GM12878 (cell line): Measurements from ENCODE around the gene ABCA13. TPM values are rescaled to one million over a fixed set of nuclear protein-coding genes. Genes with fewer than 3 reads are reported as not detected.

Experiments used
- ATAC-seq: fragments of 200-7000 bp; cut with Tn5 transposase; 3 replicates; pipeline ENCODE4 v1.9.1; 2020; ENCODE audit warnings: mild to moderate bottlenecking, moderate library complexity
- BruUV-seq: library from RNA; stranded (reverse); fragments of 400-500 nt; replicated peaks from 2 replicates; lab custom pipeline; 2021; lab: Mats Ljungman, UMichigan
- CTCF ChIA-PET: fragments of 300-600 bp; sonication (Branson Sonifier 250); formaldehyde crosslinking; extraction: SDS; loops from one replicate; lab custom pipeline; 2021; ENCODE audit warnings: inconsistent platforms; lab: Yijun Ruan, JAX
- POLR2A ChIA-PET: fragments of 350-600 bp; formaldehyde crosslinking; extraction: SDS; loops from one replicate; lab custom pipeline; 2021; ENCODE audit warnings: inconsistent platforms; lab: Charles Lee
- RAD21 ChIA-PET: fragments of 300-600 bp; sonication (Branson Sonifier 250); formaldehyde crosslinking; loops from one replicate; lab custom pipeline; 2023; ENCODE audit warnings: antibody characterized with exemption; ENCODE audit not compliant: unreplicated experiment; lab: Charles Lee
- SMC1A ChIA-PET: fragments of 300-600 bp; sonication (Branson Sonifier 250); formaldehyde crosslinking; loops from one replicate; lab custom pipeline; 2023; ENCODE audit not compliant: unreplicated experiment, uncharacterized antibody; lab: Charles Lee
- DNase-seq: peaks from one replicate; pipeline ENCODE4 v3.0.0-alpha.2; 2011; ENCODE audit warnings: low read depth, low spot score
- FAIRE-seq: peaks from 3 replicates; lab custom pipeline; 2011; peaks lifted over from hg19 to GRCh38; lab: Jason Lieb, UNC
- H2AFZ ChIP-seq: 2 replicates; pipeline ENCODE4 v1.6.0; 2011; ENCODE audit warnings: low read depth, low read length, control low read depth; ENCODE audit not compliant: control insufficient read depth
- H3K27ac ChIP-seq: 2 replicates; pipeline ENCODE4 v1.5.1; 2011; ENCODE audit warnings: control low read depth; ENCODE audit not compliant: control insufficient read depth, insufficient read depth
- H3K27me3 ChIP-seq, 2 experiments: replicated peaks in 1 of 2; 2 replicates each; pipeline versions ENCODE4 v1.6.0 to v1.6.1; 2011; ENCODE audit warnings: low read length in 1 of 2; ENCODE audit not compliant: control insufficient read depth in 2 of 2, insufficient read depth in 2 of 2
- H3K36me3 ChIP-seq, 2 experiments: 2 replicates each; pipeline ENCODE4 v1.5.1; 2011; ENCODE audit warnings: low read length in 1 of 2; ENCODE audit not compliant: control insufficient read depth in 2 of 2, insufficient read depth in 2 of 2
- H3K4me1 ChIP-seq: 2 replicates; pipeline ENCODE4 v1.6.1; 2011; ENCODE audit warnings: mild to moderate bottlenecking, low read length, moderate library complexity, mixed read lengths; ENCODE audit not compliant: control insufficient read depth, insufficient read depth
- H3K4me2 ChIP-seq: 2 replicates; pipeline ENCODE4 v1.6.0; 2011; ENCODE audit warnings: control low read depth; ENCODE audit not compliant: control insufficient read depth, insufficient read depth
- H3K4me3 ChIP-seq: fragments of 200-600 bp; sonication (generic); 2 replicates; pipeline ENCODE4 v1.5.1; 2016
- H3K79me2 ChIP-seq: 2 replicates; pipeline ENCODE4 v1.6.0; 2011; ENCODE audit warnings: low read length; ENCODE audit not compliant: control insufficient read depth, insufficient read depth
- H3K9ac ChIP-seq: 2 replicates; pipeline ENCODE4 v1.8.0; 2011; ENCODE audit warnings: low read length, control low read depth, mixed read lengths; ENCODE audit not compliant: control insufficient read depth, insufficient read depth
- H3K9me3 ChIP-seq: replicated peaks from 3 replicates; pipeline ENCODE4 v1.5.1; 2011; ENCODE audit warnings: mild to moderate bottlenecking, low read length; ENCODE audit not compliant: control insufficient read depth, insufficient read depth
- H4K20me1 ChIP-seq: 2 replicates; pipeline ENCODE4 v1.6.0; 2011; ENCODE audit not compliant: control insufficient read depth, insufficient read depth
- EED ChIP-seq: sonication (generic); IDR thresholded peaks from 2 replicates; pipeline ENCODE4 v1.6.1; 2016; ENCODE audit warnings: antibody characterized with exemption, low read depth
- FOXK2 ChIP-seq: fragments of 450-650 bp; IDR thresholded peaks from 2 replicates; pipeline ENCODE4 v1.6.1; 2017; ENCODE audit warnings: mild to moderate bottlenecking, moderate library complexity
- HDGF ChIP-seq: fragments of 450-650 bp; IDR thresholded peaks from 2 replicates; pipeline ENCODE4 v1.6.1; 2016; ENCODE audit warnings: antibody characterized with exemption
- LARP7 ChIP-seq: fragments of 450-650 bp; IDR thresholded peaks from 2 replicates; pipeline ENCODE4 v1.6.1; 2017; ENCODE audit warnings: mild to moderate bottlenecking
- NFYA ChIP-seq: IDR thresholded peaks from 2 replicates; pipeline ENCODE4 v1.6.1; 2011; ENCODE audit warnings: low read depth, mild to moderate bottlenecking, low read length, improper control_type of control experiment, borderline replicate concordance
- NRF1 ChIP-seq: conservative IDR thresholded peaks from 2 replicates; pipeline ENCODE4 v1.6.1; 2011; ENCODE audit warnings: mild to moderate bottlenecking, low read depth, low read length, improper control_type of control experiment
- RELA ChIP-seq: fragments of 450-650 bp; IDR thresholded peaks from 2 replicates; pipeline ENCODE4 v1.8.0; 2014; ENCODE audit warnings: borderline replicate concordance; ENCODE audit not compliant: partially characterized antibody
- SIN3A ChIP-seq: IDR thresholded peaks from 2 replicates; pipeline ENCODE4 v1.6.1; 2012; ENCODE audit warnings: low read depth, low read length, improper control_type of control experiment
- STAT1 ChIP-seq: fragments of 450-650 bp; conservative IDR thresholded peaks from 2 replicates; pipeline ENCODE4 v1.6.1; 2014; ENCODE audit warnings: antibody characterized with exemption, mild to moderate bottlenecking
- ZNF24 ChIP-seq: fragments of 450-650 bp; IDR thresholded peaks from 2 replicates; pipeline ENCODE4 v1.6.1; 2017; ENCODE audit warnings: antibody characterized with exemption, mild to moderate bottlenecking
- WGBS: methylation state at CpG from one replicate; pipeline ENCODE4 v1.1.6; 2016; ENCODE audit warnings: low lambda C conversion rate; ENCODE audit not compliant: insufficient replicate concordance, insufficient coverage; ENCODE audit errors: missing lambda C conversion rate; 5-methylcytosine and 5-hydroxymethylcytosine counted together
- in situ Hi-C: fragments of 300-500 bp; cut with MboI; formaldehyde crosslinking; loops from 9 replicates; pipeline ENCODE4 v1.14.3; 2018; ENCODE audit warnings: mixed read lengths
- intact Hi-C: fragments of 100-400 bp; cut with micrococcal nuclease; formaldehyde crosslinking; loops from one replicate; pipeline ENCODE4 v1.14.2; 2022; ENCODE audit not compliant: unreplicated experiment
- polyA plus RNA-seq, 11 experiments: library from polyadenylated mRNA; depleted of rRNA in 4 of 11; unstranded in 6 of 11; stranded (reverse) in 5 of 11; fragments of >200 nt; fragmentation: Nextera tagmentation in 4 of 11; fragmentation: Illumina TruSeq in 1 of 11; extraction: Ambion mirVana in 4 of 11; extraction: Trizol in 1 of 11; gene quantifications; 1 replicate in 1 of 11; 2 replicates in 10 of 11; pipeline versions ENCODE4 v1.2.1 to v1.2.3, GENCODE V29; 2011 to 2016; ENCODE audit warnings: inconsistent platforms in 2 of 11, missing spikeins in 2 of 11, low read depth in 1 of 11
- total RNA-seq, 4 experiments: library from RNA; depleted of rRNA in 3 of 4; stranded (reverse); fragments of >200 nt in 3 of 4; fragmentation: Illumina TruSeq in 1 of 4; extraction: Trizol in 1 of 4; gene quantifications; 2 replicates each; pipeline versions ENCODE4 v1.2.1 to v1.2.3, GENCODE V29; 2013 to 2021
- TF ChIP-seq, protein P1 (sequence below): IDR thresholded peaks from 2 replicates; pipeline ENCODE4 v1.6.1; 2012; ENCODE audit warnings: low read depth, low read length, improper control_type of control experiment
- TF ChIP-seq, protein P2 (sequence below): fragments of 450-650 bp; IDR thresholded peaks from 2 replicates; pipeline ENCODE4 v1.6.1; 2017; ENCODE audit warnings: low read depth, mild to moderate bottlenecking, moderate library complexity
- TF ChIP-seq, protein P3 (sequence below): IDR thresholded peaks from 2 replicates; pipeline ENCODE4 v1.6.1; 2011; ENCODE audit warnings: borderline replicate concordance, low read depth, mild to moderate bottlenecking, moderate library complexity, mixed read lengths, low read length; ENCODE audit not compliant: insufficient read depth; ENCODE audit errors: extremely low read length
- TF ChIP-seq, protein P4 (sequence below): fragments of 450-650 bp; conservative IDR thresholded peaks from 2 replicates; pipeline ENCODE4 v1.6.1; 2017; ENCODE audit warnings: mild to moderate bottlenecking, moderate library complexity

Gene ABCA13
- total and polyA plus RNA-seq, 10 of the 15 experiments (the other 5 are each of a cell fraction or from before 2014, with no cell fraction given): under 0.01 to 0.98 (median 0.04) TPM; not detected in 2

DNA sequence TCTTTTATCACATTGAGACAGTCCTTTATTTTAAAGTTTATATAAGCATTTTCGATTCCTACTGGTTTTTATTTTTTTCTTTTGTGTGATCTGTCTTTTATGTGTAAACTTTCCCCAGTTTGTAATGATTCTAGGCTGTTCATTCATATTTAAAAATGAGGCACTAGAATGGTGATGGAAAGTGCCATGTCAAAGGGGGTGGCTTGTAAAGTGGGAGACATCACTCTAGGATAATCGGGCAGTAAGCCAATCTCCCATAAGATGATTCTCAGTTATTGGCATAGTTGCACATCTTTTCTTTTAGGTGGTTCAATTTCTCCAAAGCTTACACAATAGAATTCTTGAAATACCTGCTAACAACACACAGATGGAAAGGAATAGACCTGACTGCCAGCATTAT is 90.4 kb downstream of the ABCA13 start (continued):
- TF ChIP-seq STAT1 (no peak), EED (no peak), FOXK2 (no peak), HDGF (no peak)
- TF ChIP-seq, protein P1, sequence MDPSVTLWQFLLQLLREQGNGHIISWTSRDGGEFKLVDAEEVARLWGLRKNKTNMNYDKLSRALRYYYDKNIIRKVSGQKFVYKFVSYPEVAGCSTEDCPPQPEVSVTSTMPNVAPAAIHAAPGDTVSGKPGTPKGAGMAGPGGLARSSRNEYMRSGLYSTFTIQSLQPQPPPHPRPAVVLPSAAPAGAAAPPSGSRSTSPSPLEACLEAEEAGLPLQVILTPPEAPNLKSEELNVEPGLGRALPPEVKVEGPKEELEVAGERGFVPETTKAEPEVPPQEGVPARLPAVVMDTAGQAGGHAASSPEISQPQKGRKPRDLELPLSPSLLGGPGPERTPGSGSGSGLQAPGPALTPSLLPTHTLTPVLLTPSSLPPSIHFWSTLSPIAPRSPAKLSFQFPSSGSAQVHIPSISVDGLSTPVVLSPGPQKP: no peak
- TF ChIP-seq, all 136 proteins: peak for 0

DNA sequence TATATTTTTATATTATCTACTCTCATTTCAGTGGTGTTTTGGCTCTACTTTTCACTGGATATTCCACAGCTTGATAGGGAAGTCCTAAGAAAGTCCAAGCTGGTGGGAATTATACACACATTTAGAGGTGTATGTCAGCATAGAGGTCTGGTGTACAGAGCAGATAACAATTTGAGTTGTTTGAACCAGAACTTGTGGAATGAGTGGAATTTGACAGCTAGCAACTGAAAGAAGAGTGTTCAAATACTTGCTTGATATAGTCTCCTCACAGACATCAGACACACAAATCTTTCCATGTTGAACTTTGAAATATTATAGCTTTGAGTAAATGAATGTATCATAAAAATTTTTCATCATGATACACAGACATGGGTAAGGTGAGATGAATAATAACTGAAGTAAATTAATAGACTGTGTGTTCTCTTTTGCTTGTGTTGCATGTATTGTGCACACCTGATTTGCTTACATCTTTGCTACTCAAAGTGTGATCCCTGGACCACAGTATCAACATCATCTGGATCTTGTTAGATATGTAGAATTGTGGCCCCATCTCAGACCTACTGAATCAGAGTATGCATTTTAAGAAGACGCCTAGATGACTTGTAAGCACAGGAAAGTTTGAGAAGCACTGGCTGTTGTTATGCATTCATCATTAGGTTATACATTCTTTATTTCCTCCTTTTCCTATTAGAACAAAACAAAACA is 91.5 kb downstream of the ABCA13 start:
- ChIA-PET RAD21 (no interaction called here), CTCF (no interaction called here)

More for the DNA sequence above, 91.5 kb downstream of the ABCA13 start:
- no peaks in the 10 kb centered on the region for H3K4me1 ChIP-seq
- ATAC-seq (no peak), DNase-seq (no peak), FAIRE-seq (no peak)
- H4K20me1 ChIP-seq: no peaks in the 10 kb centered on the region
- no peak overlapping the region for H3K9ac ChIP-seq
- intact Hi-C loops (no loop called here), in situ Hi-C loops (no loop called here)
- H2AFZ ChIP-seq: no peak overlapping the region
- ChIA-PET SMC1A (no interaction called here), POLR2A (no interaction called here)
- H3K36me3 ChIP-seq: no peaks in the 10 kb centered on the region
- WGBS: 0% methylated on average over 1 of the region's 1 CpG
- no peaks in the 10 kb centered on the region for H3K9me3 ChIP-seq
- no peaks in the 10 kb centered on the region for H3K79me2 ChIP-seq
- H3K4me3 ChIP-seq: no peak overlapping the region
- H3K27me3 ChIP-seq: no peaks in the 10 kb centered on the region
- H3K27ac ChIP-seq: no peak overlapping the region
- no peak for TF ChIP-seq HDGF
- no peak for TF ChIP-seq RELA
- TF ChIP-seq LARP7: no peak
- no peak for TF ChIP-seq NFYA
- no peak for TF ChIP-seq SIN3A
- TF ChIP-seq, protein P2, sequence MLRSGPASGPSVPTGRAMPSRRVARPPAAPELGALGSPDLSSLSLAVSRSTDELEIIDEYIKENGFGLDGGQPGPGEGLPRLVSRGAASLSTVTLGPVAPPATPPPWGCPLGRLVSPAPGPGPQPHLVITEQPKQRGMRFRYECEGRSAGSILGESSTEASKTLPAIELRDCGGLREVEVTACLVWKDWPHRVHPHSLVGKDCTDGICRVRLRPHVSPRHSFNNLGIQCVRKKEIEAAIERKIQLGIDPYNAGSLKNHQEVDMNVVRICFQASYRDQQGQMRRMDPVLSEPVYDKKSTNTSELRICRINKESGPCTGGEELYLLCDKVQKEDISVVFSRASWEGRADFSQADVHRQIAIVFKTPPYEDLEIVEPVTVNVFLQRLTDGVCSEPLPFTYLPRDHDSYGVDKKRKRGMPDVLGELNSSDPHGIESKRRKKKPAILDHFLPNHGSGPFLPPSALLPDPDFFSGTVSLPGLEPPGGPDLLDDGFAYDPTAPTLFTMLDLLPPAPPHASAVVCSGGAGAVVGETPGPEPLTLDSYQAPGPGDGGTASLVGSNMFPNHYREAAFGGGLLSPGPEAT: no peak
- TF ChIP-seq, protein P3, sequence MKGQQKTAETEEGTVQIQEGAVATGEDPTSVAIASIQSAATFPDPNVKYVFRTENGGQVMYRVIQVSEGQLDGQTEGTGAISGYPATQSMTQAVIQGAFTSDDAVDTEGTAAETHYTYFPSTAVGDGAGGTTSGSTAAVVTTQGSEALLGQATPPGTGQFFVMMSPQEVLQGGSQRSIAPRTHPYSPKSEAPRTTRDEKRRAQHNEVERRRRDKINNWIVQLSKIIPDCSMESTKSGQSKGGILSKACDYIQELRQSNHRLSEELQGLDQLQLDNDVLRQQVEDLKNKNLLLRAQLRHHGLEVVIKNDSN: no peak
- TF ChIP-seq, protein P4, sequence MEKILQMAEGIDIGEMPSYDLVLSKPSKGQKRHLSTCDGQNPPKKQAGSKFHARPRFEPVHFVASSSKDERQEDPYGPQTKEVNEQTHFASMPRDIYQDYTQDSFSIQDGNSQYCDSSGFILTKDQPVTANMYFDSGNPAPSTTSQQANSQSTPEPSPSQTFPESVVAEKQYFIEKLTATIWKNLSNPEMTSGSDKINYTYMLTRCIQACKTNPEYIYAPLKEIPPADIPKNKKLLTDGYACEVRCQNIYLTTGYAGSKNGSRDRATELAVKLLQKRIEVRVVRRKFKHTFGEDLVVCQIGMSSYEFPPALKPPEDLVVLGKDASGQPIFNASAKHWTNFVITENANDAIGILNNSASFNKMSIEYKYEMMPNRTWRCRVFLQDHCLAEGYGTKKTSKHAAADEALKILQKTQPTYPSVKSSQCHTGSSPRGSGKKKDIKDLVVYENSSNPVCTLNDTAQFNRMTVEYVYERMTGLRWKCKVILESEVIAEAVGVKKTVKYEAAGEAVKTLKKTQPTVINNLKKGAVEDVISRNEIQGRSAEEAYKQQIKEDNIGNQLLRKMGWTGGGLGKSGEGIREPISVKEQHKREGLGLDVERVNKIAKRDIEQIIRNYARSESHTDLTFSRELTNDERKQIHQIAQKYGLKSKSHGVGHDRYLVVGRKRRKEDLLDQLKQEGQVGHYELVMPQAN: no peak
- TF ChIP-seq ZNF24: no peak
- TF ChIP-seq NRF1: no peak
- no peak overlapping the region for H3K4me2 ChIP-seq
- BruUV-seq: no TSS peak
